GM12878 (cell line): ENCODE data around the gene RACGAP1. TPM values are rescaled to one million over a fixed set of nuclear protein-coding genes. Genes with fewer than 3 reads are reported as not detected.

Experiments
- CBX3 ChIP-seq: fragments of 200-600 bp; sonication (generic); IDR thresholded peaks from 2 replicates; pipeline ENCODE4 v1.6.1; 2016; ENCODE audit warnings: low read depth, borderline replicate concordance
- CEBPB ChIP-seq, 2 experiments: fragments of 150-350 bp in 1 of 2; IDR thresholded peaks; 2 replicates each; pipeline ENCODE4 v1.6.1; 2012 to 2014; ENCODE audit warnings: low read depth in 2 of 2, low read length in 2 of 2, borderline replicate concordance in 1 of 2, inconsistent platforms in 1 of 2
- E4F1 ChIP-seq: fragments of 450-650 bp; IDR thresholded peaks from 2 replicates; pipeline ENCODE4 v1.6.1; 2018; ENCODE audit warnings: borderline replicate concordance, mild to moderate bottlenecking; ENCODE audit not compliant: partially characterized antibody
- LARP7 ChIP-seq: fragments of 450-650 bp; IDR thresholded peaks from 2 replicates; pipeline ENCODE4 v1.6.1; 2017; ENCODE audit warnings: mild to moderate bottlenecking
- MEF2A ChIP-seq: IDR thresholded peaks from 2 replicates; pipeline ENCODE4 v1.6.1; 2011; ENCODE audit warnings: low read depth, mild to moderate bottlenecking, low read length, moderate library complexity; ENCODE audit not compliant: insufficient read depth
- MEF2B ChIP-seq: fragments of 450-650 bp; IDR thresholded peaks from 2 replicates; pipeline ENCODE4 v1.6.1; 2018; ENCODE audit warnings: mild to moderate bottlenecking, moderate library complexity; ENCODE audit not compliant: partially characterized antibody, poor library complexity, severe bottlenecking
- MXI1 ChIP-seq: fragments of 150-350 bp; IDR thresholded peaks from 2 replicates; pipeline ENCODE4 v1.6.1; 2011; ENCODE audit warnings: low read depth, mild to moderate bottlenecking, inconsistent platforms, low read length, improper control_type of control experiment
- NFIC ChIP-seq: IDR thresholded peaks from 2 replicates; pipeline ENCODE4 v1.6.1; 2012; ENCODE audit warnings: low read depth, mild to moderate bottlenecking, inconsistent platforms, low read length, moderate library complexity
- NFYA ChIP-seq: IDR thresholded peaks from 2 replicates; pipeline ENCODE4 v1.6.1; 2011; ENCODE audit warnings: low read depth, mild to moderate bottlenecking, low read length, improper control_type of control experiment, borderline replicate concordance
- NFYB ChIP-seq: IDR thresholded peaks from 2 replicates; pipeline ENCODE4 v1.6.1; 2011; ENCODE audit warnings: low read depth, mild to moderate bottlenecking, low read length, improper control_type of control experiment, moderate library complexity; ENCODE audit not compliant: insufficient read depth
- POLR2AphosphoS2 ChIP-seq: IDR thresholded peaks from 2 replicates; pipeline ENCODE4 v1.6.1; 2011; ENCODE audit warnings: low read depth, mild to moderate bottlenecking, low read length, improper control_type of control experiment, moderate library complexity
- RELA ChIP-seq: fragments of 450-650 bp; IDR thresholded peaks from 2 replicates; pipeline ENCODE4 v1.8.0; 2014; ENCODE audit warnings: borderline replicate concordance; ENCODE audit not compliant: partially characterized antibody
- RUNX3 ChIP-seq: IDR thresholded peaks from 2 replicates; pipeline ENCODE4 v1.6.1; 2012; ENCODE audit warnings: low read length, inconsistent platforms
- SIN3A ChIP-seq: IDR thresholded peaks from 2 replicates; pipeline ENCODE4 v1.6.1; 2012; ENCODE audit warnings: low read depth, low read length, improper control_type of control experiment
- SRF ChIP-seq, 2 experiments: IDR thresholded peaks; 2 replicates each; pipeline ENCODE4 v1.6.1; 2011; ENCODE audit warnings: low read depth in 2 of 2, low read length in 2 of 2, mild to moderate bottlenecking in 1 of 2, moderate library complexity in 1 of 2
- ZSCAN29 ChIP-seq: fragments of 450-650 bp; IDR thresholded peaks from 2 replicates; pipeline ENCODE4 v1.6.1; 2017; ENCODE audit warnings: mild to moderate bottlenecking, moderate library complexity
- polyA plus RNA-seq, 11 experiments: library from polyadenylated mRNA; depleted of rRNA in 4 of 11; unstranded in 6 of 11; stranded (reverse) in 5 of 11; fragments of >200 nt; fragmentation: Nextera tagmentation in 4 of 11; fragmentation: Illumina TruSeq in 1 of 11; extraction: Ambion mirVana in 4 of 11; extraction: Trizol in 1 of 11; gene quantifications; 1 replicate in 1 of 11; 2 replicates in 10 of 11; pipeline versions ENCODE4 v1.2.1 to v1.2.3, GENCODE V29; 2011 to 2016; ENCODE audit warnings: inconsistent platforms in 2 of 11, missing spikeins in 2 of 11, low read depth in 1 of 11
- total RNA-seq, 4 experiments: library from RNA; depleted of rRNA in 3 of 4; stranded (reverse); fragments of >200 nt in 3 of 4; fragmentation: Illumina TruSeq in 1 of 4; extraction: Trizol in 1 of 4; gene quantifications; 2 replicates each; pipeline versions ENCODE4 v1.2.1 to v1.2.3, GENCODE V29; 2013 to 2021
- TF ChIP-seq, protein P1 (sequence below): IDR thresholded peaks from 2 replicates; pipeline ENCODE4 v1.6.1; 2011; ENCODE audit warnings: low read depth, low read length, improper control_type of control experiment, borderline replicate concordance
- TF ChIP-seq, protein P2 (sequence below): fragments of 450-650 bp; IDR thresholded peaks from 2 replicates; pipeline ENCODE4 v1.6.1; 2018; ENCODE audit warnings: mild to moderate bottlenecking, low read depth, moderate library complexity; ENCODE audit not compliant: partially characterized antibody
- TF ChIP-seq, protein P3 (sequence below): IDR thresholded peaks from 2 replicates; pipeline ENCODE4 v1.6.1; 2012; ENCODE audit warnings: low read depth, low read length, improper control_type of control experiment
- TF ChIP-seq, protein P4 (sequence below): IDR thresholded peaks from 2 replicates; pipeline ENCODE4 v1.6.1; 2012; ENCODE audit warnings: low read depth, low read length, improper control_type of control experiment

The RACGAP1 gene
- total and polyA plus RNA-seq, 10 of the 15 experiments (the other 5 are each of a cell fraction or from before 2014, with no cell fraction given), result 32.4 to 87.9 (median 76.2) TPM

GRCh38 chr12:50025187-50026059 lies at the start of gene RACGAP1 (continued):
- TF ChIP-seq, protein P1, sequence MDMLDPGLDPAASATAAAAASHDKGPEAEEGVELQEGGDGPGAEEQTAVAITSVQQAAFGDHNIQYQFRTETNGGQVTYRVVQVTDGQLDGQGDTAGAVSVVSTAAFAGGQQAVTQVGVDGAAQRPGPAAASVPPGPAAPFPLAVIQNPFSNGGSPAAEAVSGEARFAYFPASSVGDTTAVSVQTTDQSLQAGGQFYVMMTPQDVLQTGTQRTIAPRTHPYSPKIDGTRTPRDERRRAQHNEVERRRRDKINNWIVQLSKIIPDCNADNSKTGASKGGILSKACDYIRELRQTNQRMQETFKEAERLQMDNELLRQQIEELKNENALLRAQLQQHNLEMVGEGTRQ, result peak; percentile 37; the same call in 1 of the 2 replicates
- TF ChIP-seq SRF (IDR thresholded peaks at IDR 0.05; ENCODE audit: low read depth in 2 of 2, low read length in 2 of 2) (no peak), CBX3 (no peak), RUNX3 (peak; percentile 88), RELA (peak; percentile 10), NFIC (0 out of 2 replicates have a peak, but pooled peaks have one; percentile 34), NFYB (peak; percentile 71; the same call in 1 of the 2 replicates), SIN3A (peak; percentile 95), E4F1 (peak; percentile 85), NFYA (no peak), LARP7 (no peak), POLR2AphosphoS2 (0 out of 2 replicates have a peak, but pooled peaks have one; percentile 25), MEF2B (no peak), MEF2A (no peak), ZSCAN29 (no peak), MXI1 (peak; percentile 89), CEBPB (IDR thresholded peaks at IDR 0.05; ENCODE audit: borderline replicate concordance in 1 of 2, low read depth in 2 of 2, low read length in 2 of 2) (no peak)
- TF ChIP-seq, protein P2, sequence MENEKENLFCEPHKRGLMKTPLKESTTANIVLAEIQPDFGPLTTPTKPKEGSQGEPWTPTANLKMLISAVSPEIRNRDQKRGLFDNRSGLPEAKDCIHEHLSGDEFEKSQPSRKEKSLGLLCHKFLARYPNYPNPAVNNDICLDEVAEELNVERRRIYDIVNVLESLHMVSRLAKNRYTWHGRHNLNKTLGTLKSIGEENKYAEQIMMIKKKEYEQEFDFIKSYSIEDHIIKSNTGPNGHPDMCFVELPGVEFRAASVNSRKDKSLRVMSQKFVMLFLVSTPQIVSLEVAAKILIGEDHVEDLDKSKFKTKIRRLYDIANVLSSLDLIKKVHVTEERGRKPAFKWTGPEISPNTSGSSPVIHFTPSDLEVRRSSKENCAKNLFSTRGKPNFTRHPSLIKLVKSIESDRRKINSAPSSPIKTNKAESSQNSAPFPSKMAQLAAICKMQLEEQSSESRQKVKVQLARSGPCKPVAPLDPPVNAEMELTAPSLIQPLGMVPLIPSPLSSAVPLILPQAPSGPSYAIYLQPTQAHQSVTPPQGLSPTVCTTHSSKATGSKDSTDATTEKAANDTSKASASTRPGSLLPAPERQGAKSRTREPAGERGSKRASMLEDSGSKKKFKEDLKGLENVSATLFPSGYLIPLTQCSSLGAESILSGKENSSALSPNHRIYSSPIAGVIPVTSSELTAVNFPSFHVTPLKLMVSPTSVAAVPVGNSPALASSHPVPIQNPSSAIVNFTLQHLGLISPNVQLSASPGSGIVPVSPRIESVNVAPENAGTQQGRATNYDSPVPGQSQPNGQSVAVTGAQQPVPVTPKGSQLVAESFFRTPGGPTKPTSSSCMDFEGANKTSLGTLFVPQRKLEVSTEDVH, result peak; percentile 84
- TF ChIP-seq, protein P3, sequence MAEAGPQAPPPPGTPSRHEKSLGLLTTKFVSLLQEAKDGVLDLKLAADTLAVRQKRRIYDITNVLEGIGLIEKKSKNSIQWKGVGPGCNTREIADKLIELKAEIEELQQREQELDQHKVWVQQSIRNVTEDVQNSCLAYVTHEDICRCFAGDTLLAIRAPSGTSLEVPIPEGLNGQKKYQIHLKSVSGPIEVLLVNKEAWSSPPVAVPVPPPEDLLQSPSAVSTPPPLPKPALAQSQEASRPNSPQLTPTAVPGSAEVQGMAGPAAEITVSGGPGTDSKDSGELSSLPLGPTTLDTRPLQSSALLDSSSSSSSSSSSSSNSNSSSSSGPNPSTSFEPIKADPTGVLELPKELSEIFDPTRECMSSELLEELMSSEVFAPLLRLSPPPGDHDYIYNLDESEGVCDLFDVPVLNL, result peak; percentile 96
- TF ChIP-seq, protein P4, sequence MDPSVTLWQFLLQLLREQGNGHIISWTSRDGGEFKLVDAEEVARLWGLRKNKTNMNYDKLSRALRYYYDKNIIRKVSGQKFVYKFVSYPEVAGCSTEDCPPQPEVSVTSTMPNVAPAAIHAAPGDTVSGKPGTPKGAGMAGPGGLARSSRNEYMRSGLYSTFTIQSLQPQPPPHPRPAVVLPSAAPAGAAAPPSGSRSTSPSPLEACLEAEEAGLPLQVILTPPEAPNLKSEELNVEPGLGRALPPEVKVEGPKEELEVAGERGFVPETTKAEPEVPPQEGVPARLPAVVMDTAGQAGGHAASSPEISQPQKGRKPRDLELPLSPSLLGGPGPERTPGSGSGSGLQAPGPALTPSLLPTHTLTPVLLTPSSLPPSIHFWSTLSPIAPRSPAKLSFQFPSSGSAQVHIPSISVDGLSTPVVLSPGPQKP, result peak; percentile 84
